Peyer's patch (tissue), 4 donors: ENCODE data around the gene WIPF1. TPM values are rescaled to one million over a fixed set of nuclear protein-coding genes. Genes with fewer than 3 reads are reported as not detected.
A peak's percentile ranks its signal among the peaks of the same experiment; 100 is the strongest.

Experiments
- DNase-seq, 3 donors: peaks; one replicate each; pipeline ENCODE4 v3.0.0-alpha.2; 2017 to 2019
- H3K27ac ChIP-seq, 4 donors: fragments of 200-600 bp; sonication (generic); one replicate each; pipeline ENCODE4 v1.5.1; 2016 to 2019
- H3K27me3 ChIP-seq, 2 donors: fragments of 200-600 bp; sonication (generic); one replicate each; pipeline ENCODE4 v1.5.1; 2019
- H3K36me3 ChIP-seq, 3 donors: fragments of 200-600 bp; sonication (generic); one replicate each; pipeline ENCODE4 v1.5.1; 2016 to 2019
- H3K4me1 ChIP-seq, 4 donors: fragments of 200-600 bp; sonication (generic); one replicate each; pipeline ENCODE4 v1.5.1; 2016 to 2019
- H3K4me3 ChIP-seq, 4 donors: fragments of 200-600 bp; sonication (generic); 1 replicate in 3 of 4; 2 replicates in 1 of 4; pipeline ENCODE4 v1.5.1; 2016 to 2019; ENCODE audit warnings: mild to moderate bottlenecking in 1 of 4
- H3K9me3 ChIP-seq, 4 donors: fragments of 200-600 bp; sonication (generic); one replicate each; pipeline ENCODE4 v1.5.1; 2016 to 2019; ENCODE audit warnings: mild to moderate bottlenecking in 1 of 4
- POLR2A ChIP-seq, 2 donors: fragments of 450-650 bp; IDR thresholded peaks; one replicate each; pipeline ENCODE4 v1.5.1; 2017; ENCODE audit warnings: antibody characterized with exemption in 2 of 2, mild to moderate bottlenecking in 2 of 2, moderate library complexity in 2 of 2
- total RNA-seq, 4 donors: library from RNA; depleted of rRNA; stranded (reverse); fragments of >200 nt; gene quantifications; one replicate each; pipeline ENCODE4 v1.1.0, GENCODE V29; 2016
- TF ChIP-seq, protein P1 (sequence below), 6 experiments: fragments of 450-650 bp in 4 of 6; fragments of 200-600 bp in 2 of 6; sonication (generic) in 1 of 6; IDR thresholded peaks; one replicate each; pipeline ENCODE4 v1.5.1; 2017 to 2019; ENCODE audit warnings: antibody characterized with exemption in 6 of 6, mild to moderate bottlenecking in 3 of 6, moderate library complexity in 1 of 6

Gene WIPF1
- total RNA-seq, 4 donors from 2014 or later: 7.4 to 81.7 (median 17.3) TPM

DNA sequence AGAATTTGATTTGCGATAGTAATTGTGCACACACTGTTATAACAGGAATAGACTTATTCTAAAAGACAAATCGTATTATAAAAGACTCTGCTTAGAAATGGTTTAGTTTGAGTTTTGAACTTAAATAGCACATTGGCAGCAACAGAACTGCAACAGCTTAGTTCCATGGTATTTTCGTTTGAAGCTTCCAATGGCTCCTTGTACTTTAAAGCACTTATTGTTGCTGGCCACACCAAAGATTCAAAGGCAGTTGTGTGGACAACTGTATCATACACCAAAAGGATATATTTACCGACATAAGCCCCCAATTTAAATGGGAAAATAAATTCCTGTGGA lies 627 bp downstream of the WIPF1 start:
- Histone ChIP-seq H3K4me3 (peak overlapping the region; percentile 38 to 45 (median 40)), H3K27ac (peak overlapping the region; percentile 78 to 93 (median 83)), H3K9me3 (no peaks in the 10 kb centered on the region), H3K27me3 (no peaks in the 10 kb centered on the region), H3K36me3 (no peaks in the 10 kb centered on the region), H3K4me1 (peaks cover 0 to 14% (median 9%) of the 10 kb centered on the region in 4 donors)
- no peak for TF ChIP-seq POLR2A (IDR thresholded peaks at IDR 0.05)
- TF ChIP-seq, protein P1, sequence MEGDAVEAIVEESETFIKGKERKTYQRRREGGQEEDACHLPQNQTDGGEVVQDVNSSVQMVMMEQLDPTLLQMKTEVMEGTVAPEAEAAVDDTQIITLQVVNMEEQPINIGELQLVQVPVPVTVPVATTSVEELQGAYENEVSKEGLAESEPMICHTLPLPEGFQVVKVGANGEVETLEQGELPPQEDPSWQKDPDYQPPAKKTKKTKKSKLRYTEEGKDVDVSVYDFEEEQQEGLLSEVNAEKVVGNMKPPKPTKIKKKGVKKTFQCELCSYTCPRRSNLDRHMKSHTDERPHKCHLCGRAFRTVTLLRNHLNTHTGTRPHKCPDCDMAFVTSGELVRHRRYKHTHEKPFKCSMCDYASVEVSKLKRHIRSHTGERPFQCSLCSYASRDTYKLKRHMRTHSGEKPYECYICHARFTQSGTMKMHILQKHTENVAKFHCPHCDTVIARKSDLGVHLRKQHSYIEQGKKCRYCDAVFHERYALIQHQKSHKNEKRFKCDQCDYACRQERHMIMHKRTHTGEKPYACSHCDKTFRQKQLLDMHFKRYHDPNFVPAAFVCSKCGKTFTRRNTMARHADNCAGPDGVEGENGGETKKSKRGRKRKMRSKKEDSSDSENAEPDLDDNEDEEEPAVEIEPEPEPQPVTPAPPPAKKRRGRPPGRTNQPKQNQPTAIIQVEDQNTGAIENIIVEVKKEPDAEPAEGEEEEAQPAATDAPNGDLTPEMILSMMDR (IDR thresholded peaks at IDR 0.05): no peak
- DNase-seq: no peak

DNA sequence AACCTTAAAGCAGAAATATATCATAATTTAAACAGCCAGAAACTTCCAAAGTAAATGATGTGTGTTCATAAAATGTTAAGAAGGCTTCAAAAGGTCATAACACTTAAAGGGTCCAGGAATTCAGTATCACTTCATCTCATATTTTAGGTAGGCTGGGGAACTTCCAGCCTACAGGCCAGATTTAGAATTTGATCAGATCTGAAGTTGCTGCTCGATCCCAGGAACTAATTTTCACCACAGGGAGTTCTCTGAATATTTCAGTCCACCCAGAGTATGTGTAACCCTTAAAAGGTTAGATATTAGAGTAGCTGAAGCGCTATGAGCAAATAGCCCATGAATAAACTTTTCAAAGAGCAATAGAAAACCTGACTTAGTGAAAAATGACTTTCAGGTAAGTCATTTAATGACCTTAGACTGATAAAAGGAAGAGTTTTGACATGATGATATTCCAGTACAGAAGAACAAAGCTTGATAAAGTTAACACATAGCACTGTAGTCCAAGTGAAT lies 1.7 kb downstream of the WIPF1 start:
- Histone ChIP-seq H3K4me1 (peaks cover 0 to 18% (median 10%) of the 10 kb centered on the region in 4 donors), H3K9me3 (no peaks in the 10 kb centered on the region), H3K4me3 (peak overlapping the region; percentile 38 to 45 (median 40)), H3K27ac (peak overlapping the region; percentile 70 to 93 (median 83)), H3K27me3 (no peaks in the 10 kb centered on the region), H3K36me3 (no peaks in the 10 kb centered on the region)
- no peak for DNase-seq
- TF ChIP-seq POLR2A (IDR thresholded peaks at IDR 0.05): no peak
- TF ChIP-seq, protein P1 (IDR thresholded peaks at IDR 0.05): no peak

DNA sequence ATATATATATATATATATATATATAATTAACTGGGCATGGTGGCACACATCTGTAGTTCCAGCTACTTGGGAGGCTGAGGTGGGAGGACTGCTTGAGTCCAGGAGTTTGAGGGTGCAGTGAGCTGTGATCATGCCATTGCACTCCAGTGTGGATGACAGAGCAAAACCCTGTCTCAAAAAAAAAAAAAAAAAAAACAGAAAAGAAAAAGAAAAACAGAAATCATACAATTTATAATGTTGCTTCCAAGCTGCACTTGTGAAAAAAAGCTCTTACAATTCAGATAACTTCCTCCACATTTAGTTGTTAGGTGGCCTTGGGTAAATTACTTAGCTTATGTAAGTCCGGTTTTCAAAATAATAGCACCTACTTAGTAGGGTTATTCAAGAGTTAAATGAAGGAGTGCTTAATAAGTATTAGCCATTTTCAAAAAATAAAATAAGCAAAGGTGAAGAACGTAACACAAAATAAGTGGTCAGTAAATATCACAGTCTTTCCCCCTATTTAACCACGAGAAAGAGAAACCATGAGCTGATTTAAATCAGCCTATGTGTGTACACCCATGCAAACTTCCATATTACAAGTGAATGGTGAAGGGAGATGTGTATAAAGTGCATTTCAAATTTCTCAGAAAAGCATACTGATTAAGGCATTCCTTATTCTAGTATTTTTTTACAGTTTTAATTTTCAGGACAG lies 2.3 kb downstream of the WIPF1 start:
- Histone ChIP-seq H3K36me3 (no peaks in the 10 kb centered on the region), H3K9me3 (no peaks in the 10 kb centered on the region), H3K27me3 (no peaks in the 10 kb centered on the region), H3K4me3 (peak overlapping the region; percentile 38 to 45 (median 40)), H3K4me1 (peaks cover 0 to 24% (median 10%) of the 10 kb centered on the region in 4 donors), H3K27ac (peak overlapping the region; percentile 70 to 93 (median 83))
- TF ChIP-seq, protein P1 (IDR thresholded peaks at IDR 0.05): no peak
- no peak for TF ChIP-seq POLR2A (IDR thresholded peaks at IDR 0.05)
- DNase-seq: no peak

DNA sequence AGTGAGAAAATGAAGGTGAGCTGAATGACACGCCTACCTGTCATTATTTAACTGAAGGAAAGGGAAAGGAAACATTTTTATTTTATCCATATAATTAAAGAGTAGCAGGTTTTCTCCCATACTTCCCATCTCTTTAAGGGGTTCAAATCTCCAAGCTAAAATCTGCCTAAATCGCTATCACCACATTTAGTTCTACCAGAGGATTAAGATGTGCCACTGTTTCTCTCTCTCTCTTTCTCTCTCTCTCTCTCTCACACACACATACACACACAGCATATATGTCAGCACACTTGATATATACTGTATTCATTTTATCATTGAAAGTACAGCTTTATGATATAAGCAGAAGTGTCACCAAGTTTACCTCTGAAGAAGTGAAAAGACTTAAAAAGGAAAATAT lies 3.1 kb downstream of the WIPF1 start:
- no peaks in the 10 kb centered on the region for H3K36me3 ChIP-seq
- no peak for DNase-seq
- H3K9me3 ChIP-seq: no peaks in the 10 kb centered on the region
- TF ChIP-seq, protein P1 (IDR thresholded peaks at IDR 0.05): no peak
- TF ChIP-seq POLR2A (IDR thresholded peaks at IDR 0.05): no peak
- H3K4me3 ChIP-seq: peak overlapping the region in 3 of 4 donors; percentile 35 to 45 (median 38)
- H3K4me1 ChIP-seq: peaks cover 0 to 31% (median 12%) of the 10 kb centered on the region in 4 donors
- H3K27ac ChIP-seq: peak overlapping the region; percentile 69 to 93 (median 84)
- no peaks in the 10 kb centered on the region for H3K27me3 ChIP-seq

DNA sequence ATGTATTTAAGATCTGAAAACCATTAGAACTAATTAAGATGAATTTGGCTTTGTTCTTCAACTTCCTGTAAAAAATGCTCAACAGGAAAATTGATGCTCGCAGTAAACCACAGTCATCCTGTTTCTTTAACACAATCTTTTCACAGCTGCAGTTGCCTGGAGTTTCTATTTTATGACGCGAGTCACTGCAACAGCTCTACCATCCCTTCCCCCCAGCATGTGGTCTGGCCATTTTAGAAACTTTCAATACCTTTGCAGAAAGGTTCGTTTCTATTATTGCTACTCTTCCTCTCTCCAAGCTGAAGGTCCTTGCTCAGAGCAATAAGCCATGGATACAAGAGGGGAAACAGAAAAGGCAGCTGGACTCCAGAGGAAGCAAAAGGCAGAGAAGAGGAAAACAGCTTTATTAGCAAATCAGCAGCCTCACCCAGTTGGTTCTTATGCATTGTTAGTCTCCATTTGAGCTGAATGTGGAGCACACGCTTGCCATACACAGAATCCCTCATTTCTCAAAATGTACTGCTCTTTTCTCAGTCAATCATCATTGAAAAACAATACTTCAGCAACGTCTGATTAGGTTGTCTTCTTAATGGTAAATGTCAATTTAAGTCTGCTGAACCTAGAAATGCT lies 3.9 kb downstream of the WIPF1 start:
- Histone ChIP-seq H3K4me3 (peak overlapping the region in 3 of 4 donors; percentile 35 to 45 (median 38)), H3K27ac (peak overlapping the region; percentile 69 to 93 (median 84)), H3K27me3 (no peaks in the 10 kb centered on the region), H3K36me3 (no peaks in the 10 kb centered on the region), H3K9me3 (no peaks in the 10 kb centered on the region), H3K4me1 (peaks cover 0 to 35% (median 11%) of the 10 kb centered on the region in 4 donors)
- TF ChIP-seq, protein P1 (IDR thresholded peaks at IDR 0.05): no peak
- TF ChIP-seq POLR2A (IDR thresholded peaks at IDR 0.05): peak; percentile 16 to 35
- peak in 2 of 3 donors; percentile 82 to 88 for DNase-seq
